Measurements from ENCODE around the gene ZFP69.
A peak's percentile ranks its signal among the peaks of the same experiment; 100 is the strongest.
"Not testable (repeated sequence)": the region's sequence is repeated elsewhere in the genome, so short reads cannot be mapped to it uniquely, and the experiment has no call there.

Gene ZFP69

GRCh38 chr1:40476924-40477677 lies at the start of gene ZFP69:
Gene ZFP69, plus strand, starts transcription at chr1:40477290. Its CDS starts 2,072 bp downstream, at chr1:40479362.
- DNase-seq, result peak; percentile 67

GRCh38 chr1:40431385-40431784 lies 45.7 kb upstream of the ZFP69 start:
- DNase-seq, result no peak

GRCh38 chr1:40432644-40433390 lies 44.3 kb upstream of the ZFP69 start:
- DNase-seq, result no peak

GRCh38 chr1:40435471-40435870 lies 41.6 kb upstream of the ZFP69 start:
- no peak for DNase-seq

- no peak for DNase-seq
Measured at GRCh38 chr1:40435876-40436275, 41.2 kb upstream of the ZFP69 start.

GRCh38 chr1:40438391-40439015 lies 38.6 kb upstream of the ZFP69 start:
- no peak for DNase-seq

- DNase-seq, result no peak
Measured at GRCh38 chr1:40439247-40439646, 37.8 kb upstream of the ZFP69 start.

- DNase-seq, result peak; percentile 92
Measured at GRCh38 chr1:40449684-40450494, 27.2 kb upstream of the ZFP69 start, which contains the start of gene ZFP69B. Gene ZFP69B, plus strand, starts transcription at chr1:40450476. Its CDS starts 486 bp downstream, at chr1:40450962.

GRCh38 chr1:40450495-40451237 lies 26.4 kb upstream of the ZFP69 start:
- DNase-seq, result peak; percentile 71

GRCh38 chr1:40451238-40451585 lies 25.9 kb upstream of the ZFP69 start:
- DNase-seq, result no peak

- DNase-seq, result no peak
Measured at GRCh38 chr1:40454873-40455272, 22.2 kb upstream of the ZFP69 start.

GRCh38 chr1:40462956-40463590 lies 14.0 kb upstream of the ZFP69 start:
- DNase-seq, result no peak

GRCh38 chr1:40469327-40469726 lies 7.8 kb upstream of the ZFP69 start:
- no peak for DNase-seq

GRCh38 chr1:40475268-40475667 lies 1.8 kb upstream of the ZFP69 start:
- no peak for DNase-seq

- peak; percentile 33 for DNase-seq
Measured at GRCh38 chr1:40477678-40478053, 576 bp downstream of the ZFP69 start.

GRCh38 chr1:40478276-40478675 lies 1.2 kb downstream of the ZFP69 start:
- DNase-seq, result no peak

- no peak for DNase-seq
Measured at GRCh38 chr1:40479156-40479555, 2.1 kb downstream of the ZFP69 start.

GRCh38 chr1:40495315-40495903 lies 18.3 kb downstream of the ZFP69 start:
- no peak for DNase-seq

GRCh38 chr1:40502651-40503050 lies 25.6 kb downstream of the ZFP69 start:
- DNase-seq, result not testable (repeated sequence)

- no peak for DNase-seq
Measured at GRCh38 chr1:40507973-40508372, 30.9 kb downstream of the ZFP69 start.
